CD4-positive, alpha-beta T cell treated with Interleukin-4 for 4 hours (primary cell): Measurements from ENCODE around the gene MCRS1.
"Not testable (repeated sequence)": the region's sequence is repeated elsewhere in the genome, so short reads cannot be mapped to it uniquely, and the experiment has no call there.

Experiments used
- DNase-seq: peaks from one replicate; pipeline ENCODE4 v3.0.0-alpha.2; 2020

The MCRS1 gene

GRCh38 chr12:49539406-49540228 lies 28.3 kb downstream of the MCRS1 start:
- DNase-seq: no peak

- DNase-seq: peak; percentile 92
Measured at GRCh38 chr12:49538510-49539403, 29.2 kb downstream of the MCRS1 start, which contains the start of gene KCNH3. Gene KCNH3 (plus strand): TSS chr12:49539030. CDS start chr12:49539417, 387 bp downstream.

GRCh38 chr12:49537752-49538509 lies 30.0 kb downstream of the MCRS1 start:
- peak; percentile 10 for DNase-seq

- no peak for DNase-seq
Measured at GRCh38 chr12:49537231-49537751, 30.7 kb downstream of the MCRS1 start.

GRCh38 chr12:49536526-49537071 lies 31.3 kb downstream of the MCRS1 start:
- no peak for DNase-seq

GRCh38 chr12:49535921-49536525 lies 31.9 kb downstream of the MCRS1 start:
- no peak for DNase-seq

GRCh38 chr12:49534731-49535278 lies 33.1 kb downstream of the MCRS1 start:
- DNase-seq: no peak

- DNase-seq: not testable (repeated sequence)
Measured at GRCh38 chr12:49534122-49534521, 33.8 kb downstream of the MCRS1 start.

- no peak for DNase-seq
Measured at GRCh38 chr12:49533331-49533730, 34.6 kb downstream of the MCRS1 start.

- no peak for DNase-seq
Measured at GRCh38 chr12:49531745-49532144, 36.2 kb downstream of the MCRS1 start.

GRCh38 chr12:49529414-49529813 lies 38.5 kb downstream of the MCRS1 start:
- no peak for DNase-seq

- DNase-seq: no peak
Measured at GRCh38 chr12:49527361-49528130, 40.4 kb downstream of the MCRS1 start.

GRCh38 chr12:49525942-49526341 lies 42.0 kb downstream of the MCRS1 start:
- no peak for DNase-seq

GRCh38 chr12:49524660-49525324 lies 43.1 kb downstream of the MCRS1 start:
- DNase-seq: no peak

- DNase-seq: no peak
Measured at GRCh38 chr12:49521389-49521788, 46.6 kb downstream of the MCRS1 start.

GRCh38 chr12:49519574-49519936 lies 48.4 kb downstream of the MCRS1 start:
- DNase-seq: no peak

- DNase-seq: no peak
Measured at GRCh38 chr12:49518914-49519573, 48.9 kb downstream of the MCRS1 start.

GRCh38 chr12:49515266-49515665 lies 52.7 kb downstream of the MCRS1 start:
- no peak for DNase-seq

GRCh38 chr12:49512546-49512945 lies 55.4 kb downstream of the MCRS1 start:
- no peak for DNase-seq

GRCh38 chr12:49511410-49511809 lies 56.5 kb downstream of the MCRS1 start:
- DNase-seq: no peak
